ENCODE measurements around the gene MPRIP.
A peak's percentile ranks its signal among the peaks of the same experiment; 100 is the strongest.

Gene MPRIP

DNA sequence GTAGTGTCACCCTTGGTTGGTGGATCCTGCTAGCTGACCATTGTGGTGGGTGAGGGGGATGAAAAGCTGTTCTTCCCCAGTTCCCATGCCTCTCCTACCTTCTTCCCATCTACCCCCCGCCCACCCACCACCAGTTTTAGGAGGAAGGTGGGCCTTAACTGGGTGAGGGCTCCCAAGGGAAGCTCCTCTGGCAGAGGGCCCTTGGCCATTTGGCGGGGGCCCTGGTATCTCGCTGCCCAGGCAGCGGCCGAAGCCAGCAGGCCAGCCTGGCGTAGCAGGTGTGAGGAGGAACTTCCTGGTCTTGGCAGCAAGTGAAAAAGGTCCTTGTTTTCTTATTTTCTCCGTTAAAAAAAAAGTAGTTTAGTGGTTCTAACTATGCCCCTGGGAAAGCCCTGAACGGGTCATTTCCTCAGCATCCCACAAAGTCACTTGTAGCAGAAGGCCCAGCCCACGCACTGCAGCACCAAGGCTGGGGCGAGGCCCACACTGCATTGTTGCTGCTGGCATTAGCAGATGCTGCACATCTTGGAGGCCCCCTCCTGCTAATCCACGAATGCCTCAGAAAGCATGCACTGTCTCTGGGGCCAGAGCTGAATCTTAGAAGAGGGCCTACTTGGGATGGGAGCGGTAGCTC is 72.5 kb downstream of the MPRIP start:
- DNase-seq: no peak

DNA sequence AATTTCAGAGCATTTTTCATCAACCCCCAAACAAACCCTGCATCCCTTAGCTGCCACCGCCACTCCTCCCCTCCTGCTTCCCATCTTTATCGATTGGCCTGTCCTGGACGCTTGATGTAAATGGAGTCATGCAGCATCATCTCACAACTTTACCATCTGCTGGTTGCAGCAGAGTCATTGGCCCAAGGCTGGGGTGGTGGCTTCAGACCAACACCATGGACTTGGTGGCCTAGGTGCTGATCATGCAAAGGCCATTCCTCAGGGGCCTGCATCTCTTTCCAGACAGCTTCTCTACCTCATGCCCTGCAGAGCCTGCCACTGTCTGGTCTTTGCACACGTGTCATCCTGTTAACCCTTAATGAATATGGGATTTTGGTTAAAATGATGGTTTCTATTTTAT is 73.4 kb downstream of the MPRIP start:
- no peak for DNase-seq

DNA sequence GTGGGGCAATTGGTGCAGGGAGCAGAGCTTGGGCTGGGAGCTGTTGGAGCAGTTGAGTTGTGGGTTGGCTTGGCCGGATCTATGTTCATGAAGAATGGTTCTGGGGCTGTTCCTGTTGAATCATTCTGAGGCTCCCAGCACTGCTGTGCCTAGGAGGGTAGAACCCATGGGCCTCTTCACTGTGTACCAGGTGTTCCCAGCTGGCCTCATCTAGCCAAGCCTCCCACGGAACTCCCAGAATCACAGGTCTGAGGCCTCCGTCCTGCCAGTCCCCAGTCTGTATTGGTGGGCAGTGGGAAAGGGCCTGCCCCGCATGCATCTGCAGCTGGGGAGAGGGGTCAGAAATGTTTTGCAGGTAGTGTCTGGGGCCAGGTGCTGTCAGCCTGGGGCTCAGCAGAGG is 74.1 kb downstream of the MPRIP start:
- no peak for DNase-seq

DNA sequence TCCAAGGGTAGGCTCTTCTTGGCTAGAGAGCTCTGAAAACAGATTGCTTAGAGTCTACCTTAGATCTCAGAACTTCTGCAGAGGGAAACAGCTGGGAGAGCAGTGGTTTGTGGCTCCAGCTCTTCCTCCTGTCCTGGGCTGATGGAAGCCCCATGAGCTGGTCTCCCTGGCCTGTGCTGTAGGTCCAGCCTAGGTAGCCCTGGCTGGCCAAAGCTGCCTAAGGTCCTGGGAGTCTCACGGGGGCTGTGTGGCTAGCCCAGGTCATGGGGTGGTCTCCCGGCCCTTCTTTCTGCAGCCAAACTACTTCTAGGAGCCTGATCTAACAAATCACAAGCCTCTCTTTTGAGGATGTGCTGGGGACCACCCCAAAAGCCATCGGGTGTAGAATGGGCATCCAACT is 75.7 kb downstream of the MPRIP start:
- DNase-seq: no peak

DNA sequence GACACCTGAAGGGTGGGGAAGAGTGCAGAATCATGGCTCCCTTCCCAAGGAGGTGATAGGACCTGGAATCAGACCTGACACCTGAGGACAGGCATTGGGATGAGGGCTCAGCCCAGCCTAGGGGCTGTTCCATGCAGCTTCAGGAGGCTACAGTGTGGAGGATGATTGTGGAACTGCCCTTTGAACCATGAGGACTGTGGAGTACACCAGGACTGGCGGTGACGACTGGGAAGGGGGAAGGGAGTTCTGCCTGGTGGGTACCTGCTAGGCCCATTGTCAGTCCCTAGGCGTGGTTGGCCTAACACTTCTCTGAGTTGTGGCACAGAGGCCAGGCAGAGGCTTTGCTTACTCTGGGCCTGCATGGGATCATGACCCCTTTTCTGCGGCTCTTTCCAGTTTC is 76.1 kb downstream of the MPRIP start:
- no peak for DNase-seq

DNA sequence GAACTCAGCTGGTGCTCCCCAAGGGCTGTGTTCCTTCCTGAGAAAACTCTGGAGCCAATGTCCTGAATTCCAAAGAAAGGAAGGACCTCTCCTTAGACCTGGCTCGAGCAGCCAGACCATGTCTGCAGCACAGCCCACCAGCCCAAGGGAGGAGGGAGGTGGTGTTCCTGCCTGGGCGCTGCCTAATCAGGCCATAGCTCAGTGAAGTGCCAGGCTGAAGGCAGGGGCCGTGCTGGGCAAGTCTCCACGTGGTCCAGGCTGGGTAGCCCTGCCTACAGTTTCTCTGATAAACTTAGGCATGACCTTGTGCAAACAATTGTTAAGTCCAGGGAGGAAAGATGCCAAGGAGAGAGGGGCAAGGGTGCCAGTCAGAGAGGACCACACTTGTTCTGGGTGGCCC is 76.8 kb downstream of the MPRIP start:
- DNase-seq: peak; percentile 36

DNA sequence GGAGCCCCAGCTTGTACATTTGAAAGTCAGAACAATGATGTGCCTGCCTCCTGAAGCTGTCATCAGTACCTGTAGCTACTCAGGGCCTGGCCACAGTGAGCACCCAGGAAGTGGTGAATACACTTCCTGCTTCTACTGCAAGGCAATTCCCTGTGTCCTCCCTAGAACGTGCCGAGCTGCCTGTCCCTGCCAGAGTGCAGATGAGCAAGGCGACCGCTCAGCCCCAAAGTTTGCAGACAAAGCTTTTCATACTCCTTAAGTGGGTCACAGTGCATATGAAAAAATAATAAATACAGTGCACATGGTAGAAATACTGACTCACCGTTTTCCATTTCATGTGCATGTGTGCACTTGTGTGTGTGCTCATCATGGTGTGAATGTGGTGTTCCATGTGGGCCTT is 77.3 kb downstream of the MPRIP start:
- no peak for DNase-seq

DNA sequence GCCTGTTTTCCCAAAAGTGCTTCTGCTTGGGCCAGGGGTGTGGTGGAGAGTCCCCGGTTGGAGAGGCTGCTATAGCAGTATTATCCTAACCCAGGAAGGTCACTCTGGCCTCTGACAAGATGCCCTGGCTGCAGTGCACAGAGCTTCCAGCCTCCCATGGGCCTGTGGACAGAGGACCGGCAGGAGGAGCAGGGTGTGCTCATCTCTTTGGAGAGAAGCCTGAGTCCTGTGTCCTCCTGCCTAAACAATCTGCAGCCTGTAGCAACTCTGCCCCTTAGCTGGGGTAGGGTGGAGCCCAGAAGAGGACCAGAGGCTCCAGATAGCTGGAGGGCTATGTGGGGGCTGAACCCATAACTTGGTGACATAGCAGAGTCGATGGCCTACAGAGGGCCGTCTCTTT is 78.0 kb downstream of the MPRIP start:
- DNase-seq: no peak

DNA sequence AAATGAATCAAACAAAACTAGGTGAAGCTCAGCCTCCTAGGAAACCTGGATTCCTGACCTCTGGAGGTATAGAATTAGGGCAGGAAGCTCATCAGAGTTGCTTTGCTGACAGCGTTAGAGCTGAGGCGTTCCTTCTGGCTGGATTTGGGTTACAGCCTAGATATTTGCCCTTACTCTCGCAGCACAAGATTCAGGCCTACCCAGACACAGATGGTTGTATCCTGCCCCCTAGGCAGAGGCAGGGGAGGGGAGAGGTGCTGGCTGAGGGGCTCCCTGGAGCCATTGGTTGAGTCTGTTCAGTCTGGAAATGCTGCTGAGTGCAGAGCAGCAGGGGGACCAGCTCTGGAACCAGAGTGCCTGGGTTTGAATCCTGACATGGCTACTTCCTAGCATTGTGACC is 78.4 kb downstream of the MPRIP start:
- no peak for DNase-seq

DNA sequence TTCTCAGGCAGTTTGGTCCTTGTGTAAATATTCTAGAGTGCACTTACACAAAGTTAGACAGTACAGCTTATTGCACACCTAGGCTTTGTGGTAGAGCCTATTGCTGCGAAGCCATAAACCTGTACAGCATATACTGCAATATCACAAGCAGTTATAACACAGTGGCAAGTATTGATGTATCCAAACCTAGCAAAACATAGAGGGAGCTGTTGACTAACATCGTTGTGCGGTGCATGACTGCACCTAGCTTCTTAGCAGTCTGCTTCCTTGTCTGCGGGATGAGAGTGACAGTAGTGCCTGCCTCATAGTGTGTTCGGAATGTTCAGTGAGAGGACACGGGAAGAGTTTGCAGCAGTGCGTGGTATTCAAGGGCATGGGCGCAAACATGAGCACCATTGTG is 78.9 kb downstream of the MPRIP start:
- no peak for DNase-seq

DNA sequence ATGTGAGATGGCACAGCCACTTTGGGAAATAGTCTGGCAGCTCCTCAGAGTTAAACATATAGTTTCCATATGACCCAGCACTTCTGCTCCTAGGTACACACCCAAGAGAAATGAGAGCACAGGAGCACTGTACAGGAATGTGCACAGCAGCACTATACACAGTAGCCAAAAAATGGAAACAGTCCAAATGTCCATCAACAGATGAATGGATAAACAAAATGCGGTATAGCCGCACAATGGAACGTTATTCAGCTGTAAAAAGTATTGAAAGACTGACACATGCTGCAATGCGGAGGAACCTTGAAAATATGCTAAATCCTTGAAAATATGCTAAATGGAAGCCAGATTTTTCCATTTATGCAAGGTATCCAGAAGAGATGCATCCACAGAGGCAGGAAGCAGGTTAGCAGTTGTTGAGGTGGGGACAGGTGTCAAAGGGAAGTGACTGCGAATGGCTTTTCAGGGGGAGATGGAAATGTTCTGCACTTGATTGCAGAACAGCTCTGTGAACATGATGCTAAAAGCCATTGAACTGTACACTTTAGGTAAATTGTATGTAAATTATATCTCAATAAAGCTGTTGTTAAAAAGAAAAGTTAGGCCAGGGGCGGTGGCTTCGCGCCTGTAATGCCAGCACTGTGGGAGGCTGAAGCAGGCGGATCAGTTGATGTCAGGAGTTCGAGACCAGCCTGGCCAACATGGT is 80.7 kb downstream of the MPRIP start:
- DNase-seq: no peak

DNA sequence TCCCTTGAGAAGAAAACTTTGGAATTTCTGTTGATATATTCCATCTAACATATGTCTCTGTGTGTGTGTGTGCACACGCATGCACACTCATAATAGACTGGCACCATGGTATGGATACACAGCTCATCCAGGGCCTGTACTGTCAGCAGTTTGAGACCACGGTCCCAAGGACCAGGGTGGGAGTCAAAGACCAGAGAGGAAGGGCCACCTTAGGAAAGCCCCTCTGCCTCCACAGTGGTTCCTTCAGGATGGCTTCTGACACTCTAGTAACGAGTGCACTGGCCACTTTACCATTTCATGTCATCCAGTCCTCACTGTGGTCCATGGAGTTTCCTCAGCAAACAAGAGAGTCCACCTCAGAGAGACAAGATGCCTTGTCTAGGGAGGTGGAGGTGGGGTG is 82.1 kb downstream of the MPRIP start:
- DNase-seq: no peak

DNA sequence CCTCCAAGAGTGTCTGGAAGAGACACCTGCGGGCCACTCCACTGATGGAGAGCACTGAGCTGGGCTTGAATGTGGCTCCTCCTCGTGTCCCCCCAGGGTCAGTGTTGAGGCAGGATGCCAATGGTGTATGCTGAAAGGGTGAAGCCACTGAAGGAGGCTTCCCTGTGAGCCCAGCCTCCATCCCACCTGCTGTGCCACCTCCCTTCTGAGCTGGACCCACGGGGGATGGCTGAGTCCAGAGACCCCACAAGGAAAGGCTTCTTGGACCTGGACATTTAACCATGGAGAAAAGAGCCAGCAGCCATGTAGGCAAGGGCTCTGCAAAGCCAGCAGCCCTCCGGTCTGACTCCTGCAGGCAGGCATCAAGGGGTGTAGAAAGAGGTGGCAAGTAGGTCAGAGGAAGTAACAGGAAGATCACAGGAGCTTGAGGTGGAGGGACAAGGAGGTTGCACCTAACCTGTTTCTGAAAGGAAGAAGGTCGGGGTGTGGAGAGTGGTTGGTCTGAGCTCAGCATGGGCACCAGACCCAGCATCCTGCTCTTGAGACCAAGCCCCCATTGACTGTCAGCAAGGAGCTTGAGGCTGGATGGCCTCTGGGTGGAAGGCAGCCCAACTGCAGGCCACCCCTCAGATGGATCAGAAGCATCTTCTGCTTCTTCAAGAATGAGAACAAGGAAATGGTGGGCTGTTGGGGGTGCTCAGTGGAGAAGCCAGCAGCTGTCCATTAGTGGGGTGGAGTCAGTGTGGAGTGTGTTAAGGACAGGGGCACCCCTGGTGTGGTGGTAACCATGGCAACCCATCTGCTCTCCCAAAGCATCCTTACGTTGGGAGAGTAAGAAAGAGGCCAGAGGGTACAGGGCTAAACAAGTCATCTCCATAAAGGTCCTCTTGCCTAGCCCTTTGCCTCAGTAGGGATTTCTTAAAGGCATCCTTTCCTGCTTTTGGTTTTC is 83.2 kb downstream of the MPRIP start:
- no peak for DNase-seq

DNA sequence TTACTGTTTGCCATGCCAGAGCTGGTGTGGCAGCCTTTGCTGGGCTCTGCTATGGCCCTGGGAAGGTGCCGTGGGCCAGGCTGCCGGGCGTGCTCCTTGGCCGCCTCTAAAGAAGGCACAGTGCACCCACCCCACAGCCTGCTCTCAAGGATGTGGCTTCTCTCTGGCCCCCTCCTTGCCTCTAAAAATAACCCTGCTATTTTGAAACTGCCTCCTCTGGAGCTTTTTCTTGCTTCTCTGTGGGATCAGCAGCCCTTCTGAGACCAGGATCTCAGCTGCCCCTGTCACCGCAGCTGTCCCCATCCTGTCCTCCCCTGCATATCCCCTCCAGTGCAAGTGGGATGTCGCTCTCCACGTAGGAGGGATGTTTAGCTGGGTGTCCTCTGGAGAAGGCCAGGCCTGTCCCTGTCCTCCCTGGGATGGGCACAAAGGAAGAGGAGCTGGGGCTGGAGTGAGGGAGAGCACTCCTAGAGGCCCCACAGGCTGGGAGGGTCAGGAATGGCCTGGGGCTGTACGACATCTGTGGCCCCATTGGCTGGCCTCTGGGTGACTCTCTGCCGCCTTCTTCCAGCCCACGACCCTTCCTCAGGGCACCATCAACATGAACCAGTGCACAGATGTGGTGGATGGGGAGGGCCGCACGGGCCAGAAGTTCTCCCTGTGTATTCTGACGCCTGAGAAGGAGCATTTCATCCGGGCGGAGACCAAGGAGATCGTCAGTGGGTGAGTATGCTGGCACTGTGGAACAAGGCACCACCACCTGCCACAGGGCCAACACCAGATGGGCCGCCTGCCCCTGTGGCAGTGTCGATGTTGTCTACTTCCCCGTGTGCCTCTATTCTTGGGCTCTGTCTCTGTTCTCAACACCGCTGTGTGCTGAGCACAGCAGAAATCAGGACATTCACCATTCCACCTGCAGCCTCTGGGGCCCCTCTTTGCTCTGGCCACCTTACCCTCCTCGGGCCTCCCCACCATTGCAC is 84.2 kb downstream of the MPRIP start:
- DNase-seq: no peak

DNA sequence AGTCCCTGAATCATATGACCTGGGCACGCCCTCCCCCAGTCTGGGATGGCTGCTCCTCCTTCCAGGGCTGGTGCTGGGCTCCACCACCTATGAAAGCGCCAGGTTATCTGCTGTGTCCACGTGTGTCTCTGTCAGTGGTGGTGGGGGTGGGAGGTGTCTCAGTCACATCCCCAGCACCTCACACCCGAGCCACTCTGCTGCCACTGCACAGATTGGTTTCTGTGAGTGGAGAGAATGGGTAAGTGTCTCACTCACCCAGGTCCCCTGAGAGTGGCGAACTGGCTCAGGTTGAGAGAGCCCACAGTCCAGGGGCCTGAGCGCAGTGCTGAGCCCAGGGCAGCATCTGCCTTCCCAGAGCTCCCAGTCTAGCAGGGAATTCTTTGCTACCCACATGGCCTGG is 84.9 kb downstream of the MPRIP start:
- DNase-seq: no peak

DNA sequence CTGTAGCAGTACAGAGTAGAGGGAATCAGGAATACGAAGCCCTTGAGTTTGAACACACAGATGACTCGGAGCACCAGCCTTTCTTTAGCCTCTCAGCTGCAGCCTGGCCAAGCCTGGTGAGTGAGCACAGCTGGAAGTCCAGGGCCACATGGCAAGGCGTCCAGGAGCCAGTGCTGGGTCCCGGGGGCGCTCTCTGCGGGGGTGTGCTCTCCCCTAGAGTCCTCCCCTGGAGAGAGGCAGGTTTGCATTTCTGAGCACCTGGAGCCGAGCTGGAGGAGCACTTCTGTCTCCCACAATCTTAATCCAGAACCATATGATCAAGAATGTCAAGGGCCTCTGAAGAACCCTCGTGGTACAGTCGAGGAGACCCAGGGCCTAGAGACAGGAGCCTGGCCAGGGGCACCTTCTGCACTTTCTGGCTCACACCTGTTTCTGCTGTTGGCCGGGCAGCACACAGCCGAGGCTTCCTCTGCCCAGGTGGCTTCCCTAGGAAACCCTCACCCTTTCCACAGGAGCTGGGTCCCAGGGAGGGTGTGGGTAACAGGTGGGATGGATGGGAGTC is 85.6 kb downstream of the MPRIP start:
- no peak for DNase-seq

DNA sequence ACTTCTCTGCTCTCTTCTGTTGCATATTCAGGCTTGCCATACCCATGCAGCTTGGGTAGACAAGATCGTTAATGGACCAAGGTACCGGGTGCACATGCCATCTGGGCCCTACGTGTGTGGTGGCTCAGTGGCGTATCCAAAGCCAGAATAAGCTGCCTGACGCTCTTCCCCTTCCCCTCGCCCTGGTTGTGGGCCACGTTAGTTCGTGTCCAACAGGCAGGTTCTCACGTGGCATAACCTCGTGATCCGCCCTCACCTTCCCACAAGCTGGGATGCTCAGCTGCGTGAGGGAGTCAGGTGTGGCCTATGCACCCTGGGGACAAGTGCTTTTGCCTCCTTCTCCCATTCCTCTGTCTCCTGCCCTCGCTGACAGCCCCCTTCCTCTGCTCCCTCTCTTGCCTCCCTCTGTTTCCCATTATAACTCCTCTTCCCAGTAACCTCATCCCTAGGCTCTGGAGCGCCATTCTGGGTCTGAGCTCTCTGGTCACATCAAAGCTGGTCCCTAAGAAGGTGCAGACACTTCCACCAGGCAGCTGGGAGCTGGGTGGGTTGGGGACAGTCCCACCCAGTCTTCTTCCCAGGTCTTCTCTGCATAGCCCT is 86.3 kb downstream of the MPRIP start:
- no peak for DNase-seq

DNA sequence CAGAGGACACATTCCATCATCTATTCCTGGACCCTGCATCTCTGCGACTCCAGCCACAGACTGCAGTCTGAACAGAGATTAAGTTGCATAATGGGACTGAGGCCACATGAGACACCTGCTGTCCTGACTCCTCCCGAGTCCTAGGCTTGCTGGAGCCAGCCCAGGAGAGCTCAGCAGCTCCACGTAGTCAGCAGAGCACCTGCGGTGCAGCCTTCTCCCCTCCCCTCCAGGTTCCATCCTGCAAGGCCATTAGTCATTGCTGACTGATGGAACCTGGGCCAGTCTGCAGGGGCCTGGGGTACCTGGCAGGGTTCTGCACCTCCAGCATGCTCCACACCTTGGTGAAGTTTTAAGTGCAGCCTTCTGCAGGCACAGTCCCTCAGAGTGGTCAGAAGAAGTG is 87.2 kb downstream of the MPRIP start:
- no peak for DNase-seq

DNA sequence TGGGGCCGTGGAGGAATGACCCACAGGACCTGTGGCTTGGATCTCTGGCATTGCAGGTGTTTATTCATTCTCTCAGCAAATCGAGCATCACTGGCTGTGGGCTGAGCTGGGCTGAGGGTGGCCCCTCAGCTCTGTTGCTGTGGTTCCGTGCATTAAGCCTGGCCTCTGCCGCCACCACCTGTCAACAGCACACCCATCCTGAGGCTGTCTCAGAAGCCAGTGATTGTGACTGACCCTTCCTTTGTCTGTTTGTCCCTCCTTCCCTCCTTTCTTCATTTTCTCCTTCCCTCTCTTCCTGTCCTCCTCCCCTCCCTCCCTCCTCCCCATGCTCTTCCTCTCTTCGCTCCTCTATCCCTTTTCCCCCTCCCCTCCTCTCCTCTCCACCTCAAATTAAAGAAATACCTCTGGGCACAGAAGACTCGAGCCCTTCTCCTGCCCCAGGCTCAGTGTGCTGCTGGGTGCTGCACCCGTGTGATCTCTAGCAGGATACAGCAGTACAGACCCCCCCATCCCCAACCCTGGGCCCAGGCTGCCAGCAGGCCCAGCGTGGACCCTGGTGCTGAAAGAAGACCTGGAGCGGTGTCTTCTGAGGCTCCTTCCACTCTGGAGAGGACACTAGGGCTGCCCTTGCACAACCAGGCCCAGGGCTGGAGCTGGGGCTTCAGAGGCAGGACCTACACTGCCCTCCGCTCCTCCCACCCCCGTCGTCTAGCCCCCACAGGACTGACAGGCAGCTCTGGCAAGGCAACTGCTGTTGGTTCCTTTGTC is 88.0 kb downstream of the MPRIP start:
- DNase-seq: no peak

DNA sequence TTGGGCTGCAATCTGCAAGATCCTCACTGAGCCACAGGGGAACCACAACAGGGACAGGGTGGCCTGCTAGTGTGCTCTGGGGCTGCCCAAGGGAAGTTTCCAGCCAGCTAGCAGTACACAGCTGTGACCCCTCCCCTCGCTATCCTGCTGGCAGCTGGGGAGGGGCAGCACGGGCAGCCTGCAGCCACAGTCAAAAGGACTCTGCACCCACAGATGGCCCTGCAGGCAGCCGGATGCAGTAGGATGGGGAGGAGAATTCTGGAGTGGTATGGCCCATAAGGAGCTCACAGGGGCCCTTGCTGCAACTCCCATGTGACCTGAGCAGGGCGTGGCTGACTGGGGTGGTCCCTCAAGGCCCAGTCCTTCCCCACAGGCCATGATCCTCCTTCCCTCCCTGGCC is 89.6 kb downstream of the MPRIP start:
- DNase-seq: no peak

DNA sequence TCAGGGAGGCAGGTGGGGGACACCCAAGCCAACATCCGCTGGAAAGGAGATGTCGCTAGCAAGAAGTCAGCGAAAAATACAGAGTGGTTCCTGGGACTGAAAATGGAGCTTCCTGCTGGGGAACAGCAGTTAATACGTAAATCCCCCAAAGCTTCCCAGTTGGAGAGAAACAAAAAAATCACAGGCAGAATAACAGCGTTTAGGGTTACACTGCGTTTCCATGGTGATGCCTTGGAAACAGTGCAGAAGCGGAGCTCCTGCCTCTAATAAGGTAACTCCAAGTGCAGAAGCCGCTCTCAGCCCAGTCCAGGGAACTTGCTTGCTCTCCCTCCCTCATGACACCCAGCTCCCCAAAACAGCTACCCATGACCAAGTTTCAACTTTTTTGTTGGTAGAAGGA is 90.5 kb downstream of the MPRIP start:
- DNase-seq: no peak

Data from hematopoietic multipotent progenitor cell treated with erythropoietin and hydrocortisone succinate and interleukin-3 and kit ligand, for 6 days (in vitro differentiated cells).